SK-N-SH (cell line): ENCODE measurements around the gene SLC2A8.

Source experiments
- CTCF ChIP-seq: fragments of 200-600 bp; sonication (generic); IDR thresholded peaks from 2 replicates; pipeline ENCODE4 v1.6.1; 2017; ENCODE audit warnings: antibody characterized with exemption, mild to moderate bottlenecking, moderate library complexity
- EP300 ChIP-seq, 2 experiments: IDR thresholded peaks; 2 replicates each; pipeline versions ENCODE4 v1.4.0 to v1.6.1; 2012; ENCODE audit warnings: borderline replicate concordance in 1 of 2, low read depth in 1 of 2, low read length in 1 of 2
- EZH2phosphoT487 ChIP-seq: fragments of 200-600 bp; sonication (generic); IDR thresholded peaks from 2 replicates; pipeline ENCODE4 v1.6.1; 2017; ENCODE audit warnings: low read depth, mixed run types, mild to moderate bottlenecking, antibody characterized with exemption, moderate library complexity, borderline replicate concordance
- USF2 ChIP-seq: fragments of 150-350 bp; IDR thresholded peaks from 2 replicates; pipeline ENCODE4 v1.6.1; 2017; ENCODE audit warnings: antibody characterized with exemption, low read length, low read depth, borderline replicate concordance
- TF ChIP-seq, protein P1 (sequence below): IDR thresholded peaks from 2 replicates; pipeline ENCODE4 v1.6.1; 2012; ENCODE audit warnings: mild to moderate bottlenecking, low read depth, low read length, moderate library complexity

- TF ChIP-seq USF2 (no peak), CTCF (no peak), EP300 (IDR thresholded peaks at IDR 0.05; ENCODE audit: borderline replicate concordance in 1 of 2, low read depth in 1 of 2, low read length in 1 of 2) (no peak), EZH2phosphoT487 (no peak)
- TF ChIP-seq, protein P1, sequence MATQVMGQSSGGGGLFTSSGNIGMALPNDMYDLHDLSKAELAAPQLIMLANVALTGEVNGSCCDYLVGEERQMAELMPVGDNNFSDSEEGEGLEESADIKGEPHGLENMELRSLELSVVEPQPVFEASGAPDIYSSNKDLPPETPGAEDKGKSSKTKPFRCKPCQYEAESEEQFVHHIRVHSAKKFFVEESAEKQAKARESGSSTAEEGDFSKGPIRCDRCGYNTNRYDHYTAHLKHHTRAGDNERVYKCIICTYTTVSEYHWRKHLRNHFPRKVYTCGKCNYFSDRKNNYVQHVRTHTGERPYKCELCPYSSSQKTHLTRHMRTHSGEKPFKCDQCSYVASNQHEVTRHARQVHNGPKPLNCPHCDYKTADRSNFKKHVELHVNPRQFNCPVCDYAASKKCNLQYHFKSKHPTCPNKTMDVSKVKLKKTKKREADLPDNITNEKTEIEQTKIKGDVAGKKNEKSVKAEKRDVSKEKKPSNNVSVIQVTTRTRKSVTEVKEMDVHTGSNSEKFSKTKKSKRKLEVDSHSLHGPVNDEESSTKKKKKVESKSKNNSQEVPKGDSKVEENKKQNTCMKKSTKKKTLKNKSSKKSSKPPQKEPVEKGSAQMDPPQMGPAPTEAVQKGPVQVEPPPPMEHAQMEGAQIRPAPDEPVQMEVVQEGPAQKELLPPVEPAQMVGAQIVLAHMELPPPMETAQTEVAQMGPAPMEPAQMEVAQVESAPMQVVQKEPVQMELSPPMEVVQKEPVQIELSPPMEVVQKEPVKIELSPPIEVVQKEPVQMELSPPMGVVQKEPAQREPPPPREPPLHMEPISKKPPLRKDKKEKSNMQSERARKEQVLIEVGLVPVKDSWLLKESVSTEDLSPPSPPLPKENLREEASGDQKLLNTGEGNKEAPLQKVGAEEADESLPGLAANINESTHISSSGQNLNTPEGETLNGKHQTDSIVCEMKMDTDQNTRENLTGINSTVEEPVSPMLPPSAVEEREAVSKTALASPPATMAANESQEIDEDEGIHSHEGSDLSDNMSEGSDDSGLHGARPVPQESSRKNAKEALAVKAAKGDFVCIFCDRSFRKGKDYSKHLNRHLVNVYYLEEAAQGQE, result no peak
These were observed 49.1 kb downstream of the SLC2A8 start for GRCh38 chr9:127445851-127446712.
